ENCODE measurements around the gene STX2.
"Not testable (repeated sequence)": the region's sequence is repeated elsewhere in the genome, so short reads cannot be mapped to it uniquely, and the experiment has no call there.

The STX2 gene

GRCh38 chr12:130849561-130850417 is 10.7 kb upstream of the STX2 start:
- Mint-ChIP-seq H3K4me3 (no peak overlapping the region), H3K36me3 (ENCODE audit: low read depth) (no peaks in the 10 kb centered on the region), H3K4me1 (peaks cover 24% of the 10 kb centered on the region), H3K27me3 (ENCODE audit: low read depth, poor library complexity) (peaks cover 27% of the 10 kb centered on the region), H3K27ac (no peak overlapping the region), H3K9me3 (peaks cover 13% of the 10 kb centered on the region)
- DNase-seq: no peak
- no peak for TF ChIP-seq CTCF (IDR thresholded peaks at IDR 0.05)

- peaks cover 20% of the 10 kb centered on the region for H3K27me3 Mint-ChIP-seq (ENCODE audit: low read depth, poor library complexity)
- DNase-seq; H3K4me3 Mint-ChIP-seq; H3K27ac Mint-ChIP-seq; H3K36me3 Mint-ChIP-seq (ENCODE audit: low read depth): not testable (repeated sequence)
- peaks cover 24% of the 10 kb centered on the region for H3K4me1 Mint-ChIP-seq
- peaks cover 14% of the 10 kb centered on the region for H3K9me3 Mint-ChIP-seq
Observed at GRCh38 chr12:130848785-130849305, 9.8 kb upstream of the STX2 start.

- not testable (repeated sequence) for H3K27ac Mint-ChIP-seq; H3K4me3 Mint-ChIP-seq; H3K36me3 Mint-ChIP-seq (ENCODE audit: low read depth); DNase-seq
- peaks cover 13% of the 10 kb centered on the region for H3K27me3 Mint-ChIP-seq (ENCODE audit: low read depth, poor library complexity)
- H3K4me1 Mint-ChIP-seq: peaks cover 24% of the 10 kb centered on the region
- H3K9me3 Mint-ChIP-seq: peaks cover 14% of the 10 kb centered on the region
Observed at GRCh38 chr12:130848105-130848504, 9.1 kb upstream of the STX2 start.

- TF ChIP-seq CTCF (IDR thresholded peaks at IDR 0.05): no peak
- Mint-ChIP-seq H3K36me3 (ENCODE audit: low read depth) (no peaks in the 10 kb centered on the region), H3K4me3 (no peak overlapping the region), H3K27me3 (ENCODE audit: low read depth, poor library complexity) (peaks cover 7% of the 10 kb centered on the region), H3K4me1 (peaks cover 28% of the 10 kb centered on the region), H3K9me3 (peaks cover 9% of the 10 kb centered on the region), H3K27ac (peak overlapping the region; percentile 52)
- DNase-seq: no peak
Observed at GRCh38 chr12:130847112-130847511, 8.1 kb upstream of the STX2 start.

- H3K27ac Mint-ChIP-seq: no peak overlapping the region
- H3K27me3 Mint-ChIP-seq (ENCODE audit: low read depth, poor library complexity): peaks cover 7% of the 10 kb centered on the region
- no peak overlapping the region for H3K4me3 Mint-ChIP-seq
- H3K36me3 Mint-ChIP-seq (ENCODE audit: low read depth): no peaks in the 10 kb centered on the region
- DNase-seq: no peak
- H3K9me3 Mint-ChIP-seq: peaks cover 9% of the 10 kb centered on the region
- no peak for TF ChIP-seq CTCF (IDR thresholded peaks at IDR 0.05)
- peaks cover 32% of the 10 kb centered on the region for H3K4me1 Mint-ChIP-seq
Observed at GRCh38 chr12:130846369-130846768, 7.3 kb upstream of the STX2 start.

GRCh38 chr12:130839770-130840404 is 837 bp upstream of the STX2 start:
- peaks cover 62% of the 10 kb centered on the region for H3K4me1 Mint-ChIP-seq
- DNase-seq: peak; percentile 45
- H3K4me3 Mint-ChIP-seq: peak overlapping the region; percentile 72
- peak overlapping the region; percentile 78 for H3K27ac Mint-ChIP-seq
- no peak for TF ChIP-seq CTCF (IDR thresholded peaks at IDR 0.05)
- H3K9me3 Mint-ChIP-seq: peaks cover 2% of the 10 kb centered on the region
- no peaks in the 10 kb centered on the region for H3K36me3 Mint-ChIP-seq (ENCODE audit: low read depth)
- no peaks in the 10 kb centered on the region for H3K27me3 Mint-ChIP-seq (ENCODE audit: low read depth, poor library complexity)

Measured in nephron progenitor cell (in vitro differentiated cells).